ENCODE data around the gene VAT1L.

DNA sequence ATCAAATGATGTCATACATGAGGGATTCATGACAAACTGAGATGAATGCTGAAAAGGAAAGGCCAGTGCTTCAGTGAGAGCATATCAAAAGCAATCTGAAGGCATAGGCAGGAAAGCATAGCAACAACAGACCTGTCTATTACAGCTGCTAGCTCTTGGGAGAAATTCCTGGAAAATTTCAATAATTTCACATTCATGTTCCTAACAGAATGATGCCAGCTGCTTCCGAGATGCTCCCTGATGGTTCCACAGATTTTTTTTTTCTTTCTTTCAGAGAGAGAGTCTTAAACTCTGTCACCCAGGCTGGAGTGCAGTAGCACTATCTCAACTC lies 183.7 kb downstream of the VAT1L start:
- TF ChIP-seq, protein P1, sequence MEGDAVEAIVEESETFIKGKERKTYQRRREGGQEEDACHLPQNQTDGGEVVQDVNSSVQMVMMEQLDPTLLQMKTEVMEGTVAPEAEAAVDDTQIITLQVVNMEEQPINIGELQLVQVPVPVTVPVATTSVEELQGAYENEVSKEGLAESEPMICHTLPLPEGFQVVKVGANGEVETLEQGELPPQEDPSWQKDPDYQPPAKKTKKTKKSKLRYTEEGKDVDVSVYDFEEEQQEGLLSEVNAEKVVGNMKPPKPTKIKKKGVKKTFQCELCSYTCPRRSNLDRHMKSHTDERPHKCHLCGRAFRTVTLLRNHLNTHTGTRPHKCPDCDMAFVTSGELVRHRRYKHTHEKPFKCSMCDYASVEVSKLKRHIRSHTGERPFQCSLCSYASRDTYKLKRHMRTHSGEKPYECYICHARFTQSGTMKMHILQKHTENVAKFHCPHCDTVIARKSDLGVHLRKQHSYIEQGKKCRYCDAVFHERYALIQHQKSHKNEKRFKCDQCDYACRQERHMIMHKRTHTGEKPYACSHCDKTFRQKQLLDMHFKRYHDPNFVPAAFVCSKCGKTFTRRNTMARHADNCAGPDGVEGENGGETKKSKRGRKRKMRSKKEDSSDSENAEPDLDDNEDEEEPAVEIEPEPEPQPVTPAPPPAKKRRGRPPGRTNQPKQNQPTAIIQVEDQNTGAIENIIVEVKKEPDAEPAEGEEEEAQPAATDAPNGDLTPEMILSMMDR (IDR thresholded peaks at IDR 0.05) = no peak
- no peak for TF ChIP-seq POLR2A (IDR thresholded peaks at IDR 0.05)
- no peak for TF ChIP-seq POLR2AphosphoS5 (IDR thresholded peaks at IDR 0.05)

All from prostate gland (tissue), 2 donors.